GM18505 (cell line): Measurements from ENCODE around the gene CEP72.
"Not testable (repeated sequence)": the region's sequence is repeated elsewhere in the genome, so short reads cannot be mapped to it uniquely, and the experiment has no call there.

Experiments
- ATAC-seq: cut with Tn5 transposase; IDR thresholded peaks from one replicate; pipeline ENCODE4 v1.9.1; 2021; ENCODE audit not compliant: unreplicated experiment
- POLR2A ChIP-seq: IDR thresholded peaks from 4 replicates; pipeline ENCODE4 v1.6.1; 2011; ENCODE audit warnings: borderline replicate concordance; ENCODE audit not compliant: insufficient read depth, insufficient read length; ENCODE audit errors: extremely low read depth

The CEP72 gene

DNA sequence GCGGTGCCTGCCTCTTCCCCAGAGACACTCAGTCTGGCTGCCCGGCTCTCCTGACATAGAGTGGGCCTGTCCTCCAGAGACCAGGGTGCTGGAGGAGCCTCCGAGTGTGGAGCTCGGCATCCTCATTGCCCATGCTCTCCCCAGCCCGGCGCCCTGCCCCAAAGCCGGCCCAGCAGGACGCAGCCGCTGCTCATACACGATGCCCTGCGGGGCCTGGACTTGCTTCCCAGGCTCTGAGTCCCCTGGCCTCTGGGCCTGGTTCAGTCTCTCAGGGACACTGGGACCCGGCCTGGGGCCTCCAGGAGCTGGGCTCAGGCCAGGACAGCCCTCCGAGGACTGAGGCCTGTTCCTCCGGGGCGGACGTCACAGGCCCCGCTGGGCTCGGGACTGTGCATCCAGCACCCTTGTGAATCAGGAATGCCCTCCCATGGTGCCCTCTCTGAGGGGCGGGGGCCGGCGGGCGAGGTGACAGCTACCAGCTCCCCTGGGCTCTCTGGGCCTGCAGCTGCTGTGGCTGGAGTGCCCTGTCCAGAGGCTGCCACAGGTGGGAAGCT, 57.8 kb downstream of the CEP72 start:
- ATAC-seq = no peak
- no peak for TF ChIP-seq POLR2A

DNA sequence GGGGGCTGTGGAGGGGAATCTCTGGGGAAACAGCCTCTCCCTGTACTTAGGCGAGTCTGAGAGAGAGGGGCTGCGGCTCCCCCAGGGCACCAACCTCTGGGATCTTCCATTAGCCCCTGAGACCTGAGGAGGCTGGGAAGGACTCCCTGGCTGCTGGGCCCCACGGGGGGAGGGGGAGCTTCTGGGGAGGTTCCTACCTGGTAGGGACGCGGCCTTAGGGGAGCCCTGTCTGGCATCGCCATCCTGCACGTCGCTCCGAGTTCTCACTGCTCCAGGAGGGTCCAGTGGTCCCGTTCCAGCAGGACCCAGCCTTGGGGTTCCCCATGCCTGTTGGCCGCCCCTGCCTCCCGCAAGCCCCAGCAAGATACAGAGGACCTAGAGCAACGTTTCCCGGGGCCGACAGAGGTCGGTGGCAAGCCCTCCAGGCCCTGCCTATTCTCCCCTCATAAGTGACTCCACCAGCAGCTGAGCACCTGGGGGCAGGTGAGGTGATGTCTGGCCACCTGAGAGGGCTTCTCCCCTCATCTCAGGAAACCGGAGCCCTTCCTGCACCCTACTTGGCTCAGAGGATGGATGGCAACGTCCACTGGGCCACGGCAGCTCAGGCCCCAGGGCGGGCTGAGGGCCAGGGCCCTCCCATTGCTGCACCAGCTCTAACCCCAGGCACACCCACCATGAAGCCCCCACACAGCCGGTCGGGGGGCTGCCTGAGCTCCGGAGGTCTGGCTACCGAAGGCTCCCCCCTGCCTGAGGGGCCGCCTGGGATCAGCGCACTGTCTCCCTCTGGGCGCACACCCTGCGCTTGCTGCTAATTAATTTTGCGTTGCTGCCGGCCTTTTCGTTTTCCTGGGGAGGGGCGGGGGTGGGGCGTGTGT, 58.5 kb downstream of the CEP72 start:
- no peak for ATAC-seq
- no peak for TF ChIP-seq POLR2A

GRCh38 chr5:671459-672328, 59.6 kb downstream of the CEP72 start:
- ATAC-seq = peak; percentile 54
- TF ChIP-seq POLR2A = no peak

DNA sequence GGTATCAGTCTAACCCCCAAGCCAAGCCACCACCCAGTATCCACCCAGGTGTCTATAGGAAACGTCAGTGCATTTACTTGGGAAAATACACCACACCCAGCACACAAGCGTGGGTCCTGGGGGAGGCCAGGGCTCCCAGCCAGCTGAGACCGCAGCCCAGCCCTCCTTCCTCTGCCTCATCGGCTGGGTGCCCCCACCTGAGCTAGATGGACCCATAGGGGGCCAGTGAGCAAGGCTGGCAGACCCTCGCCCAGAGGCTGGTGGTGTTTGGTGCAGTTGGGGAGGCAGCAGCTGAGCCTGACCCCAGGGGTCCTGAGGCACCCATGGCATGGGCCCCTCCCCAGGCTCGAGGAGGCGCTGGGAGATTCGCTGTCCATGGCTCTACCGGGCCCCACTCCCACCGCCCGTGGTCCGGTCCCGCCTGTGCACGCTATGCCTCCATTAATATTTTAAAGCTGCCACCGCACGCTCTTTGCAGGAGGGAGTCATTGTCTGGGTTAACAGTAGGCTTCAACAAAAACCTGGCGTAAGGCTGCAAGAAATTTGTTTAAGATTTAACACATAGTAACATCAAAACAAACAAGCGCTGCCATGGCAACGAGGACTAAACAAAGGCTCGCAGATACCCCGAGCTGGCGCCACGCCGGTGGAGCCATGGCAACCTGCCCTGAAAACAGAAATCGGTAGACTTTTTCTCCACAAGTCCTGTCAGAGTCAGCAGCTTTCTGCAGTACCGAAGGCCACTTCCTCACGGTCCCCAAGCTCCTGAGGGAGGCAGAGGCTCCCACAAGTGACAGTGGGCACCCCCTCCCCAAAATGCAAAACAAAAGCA, 60.4 kb downstream of the CEP72 start:
- no peak for ATAC-seq
- TF ChIP-seq POLR2A = no peak

DNA sequence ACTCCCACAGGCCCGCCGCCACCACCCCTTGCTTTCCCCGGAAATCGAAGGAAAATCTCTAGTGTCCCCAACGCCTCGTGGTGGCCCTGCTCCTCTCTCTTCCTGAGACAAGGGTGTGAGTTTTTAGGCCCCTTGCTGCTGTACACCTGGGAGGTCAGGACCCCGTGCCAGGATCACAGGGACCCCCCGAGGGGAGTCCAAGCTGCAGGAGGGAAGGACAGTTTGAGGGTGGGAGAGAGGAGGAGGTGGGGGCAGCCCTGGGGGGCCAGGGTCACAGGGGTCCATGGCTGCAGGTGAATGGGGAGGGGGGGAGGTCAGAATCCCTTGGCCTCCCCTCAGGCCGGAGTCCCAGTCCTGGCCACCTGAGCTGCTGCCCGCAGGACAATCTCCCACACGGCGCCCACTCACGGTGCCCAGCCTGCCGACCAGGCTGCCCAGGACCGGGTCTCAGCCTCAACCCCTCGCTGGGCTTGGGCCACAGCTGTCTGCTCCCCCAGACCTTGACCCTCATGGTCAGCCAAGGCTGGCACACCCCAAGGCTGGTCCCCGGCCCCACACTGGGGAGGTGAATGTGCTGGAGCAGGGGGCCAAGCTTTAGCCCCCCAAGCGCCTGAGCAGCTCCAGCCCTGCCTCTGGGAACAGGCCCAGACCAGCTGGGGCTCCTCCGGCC, 61.2 kb downstream of the CEP72 start:
- TF ChIP-seq POLR2A = no peak
- ATAC-seq = no peak

DNA sequence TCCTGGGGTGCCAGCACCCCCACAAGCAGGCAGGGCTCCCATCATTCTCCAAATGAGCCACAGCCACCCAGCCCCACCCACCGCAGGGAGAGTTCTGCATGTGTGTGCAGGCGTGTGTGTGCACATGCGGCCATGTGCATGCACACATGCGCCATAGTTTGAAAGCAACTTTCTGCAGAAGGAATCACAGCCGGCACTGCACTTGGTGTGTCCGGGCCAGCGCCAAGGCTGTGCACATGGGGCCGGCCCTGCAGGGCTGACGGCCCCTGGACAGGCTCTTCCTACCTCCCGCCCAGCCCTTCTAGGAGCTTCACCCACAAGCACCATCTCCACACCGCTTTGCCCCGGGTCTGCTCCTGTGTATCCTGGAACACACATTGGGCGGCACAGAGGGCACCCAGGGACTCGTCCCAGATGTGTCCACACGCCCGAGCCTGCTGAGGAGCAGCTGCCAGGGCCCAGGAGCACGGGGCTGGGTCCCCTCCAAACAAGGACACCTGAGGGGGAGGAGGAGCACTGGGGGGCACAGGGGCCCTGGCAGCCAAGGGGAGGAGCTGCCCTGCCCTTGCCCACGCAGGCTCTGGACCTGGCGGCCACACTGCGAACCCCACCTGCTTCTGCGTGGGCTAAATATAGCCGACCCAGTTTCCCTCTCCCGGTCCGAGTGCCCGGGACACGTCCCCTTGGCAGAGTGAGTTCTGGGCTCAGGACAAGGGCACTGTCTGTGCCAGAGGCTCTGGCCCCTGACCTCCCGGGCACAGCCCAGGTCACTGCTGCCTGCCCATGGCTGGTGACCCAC, 61.9 kb downstream of the CEP72 start:
- TF ChIP-seq POLR2A = no peak
- no peak for ATAC-seq

GRCh38 chr5:674630-675011, 62.5 kb downstream of the CEP72 start:
- ATAC-seq = no peak
- no peak for TF ChIP-seq POLR2A

GRCh38 chr5:675111-675870, 63.2 kb downstream of the CEP72 start:
- no peak for TF ChIP-seq POLR2A
- no peak for ATAC-seq

GRCh38 chr5:675871-676698, 63.9 kb downstream of the CEP72 start:
- TF ChIP-seq POLR2A = no peak
- no peak for ATAC-seq

GRCh38 chr5:676699-677076, 64.5 kb downstream of the CEP72 start:
- no peak for TF ChIP-seq POLR2A
- ATAC-seq = no peak

- no peak for ATAC-seq
- no peak for TF ChIP-seq POLR2A
Observed at GRCh38 chr5:677131-678101, 65.3 kb downstream of the CEP72 start.

- ATAC-seq = not testable (repeated sequence)
Observed at GRCh38 chr5:678521-678920, 66.4 kb downstream of the CEP72 start.

GRCh38 chr5:679166-679895, 67.2 kb downstream of the CEP72 start:
- ATAC-seq = not testable (repeated sequence)

GRCh38 chr5:680118-680795, 68.1 kb downstream of the CEP72 start:
- ATAC-seq = not testable (repeated sequence)

- ATAC-seq = not testable (repeated sequence)
Observed at GRCh38 chr5:680836-681235, 68.7 kb downstream of the CEP72 start.
